Measurements from ENCODE around the gene GOLIM4. TPM values are rescaled to one million over a fixed set of nuclear protein-coding genes. Genes with fewer than 3 reads are reported as not detected.

GOLIM4 gene
- polyA plus RNA-seq, 1 experiment = 35.1 TPM

DNA sequence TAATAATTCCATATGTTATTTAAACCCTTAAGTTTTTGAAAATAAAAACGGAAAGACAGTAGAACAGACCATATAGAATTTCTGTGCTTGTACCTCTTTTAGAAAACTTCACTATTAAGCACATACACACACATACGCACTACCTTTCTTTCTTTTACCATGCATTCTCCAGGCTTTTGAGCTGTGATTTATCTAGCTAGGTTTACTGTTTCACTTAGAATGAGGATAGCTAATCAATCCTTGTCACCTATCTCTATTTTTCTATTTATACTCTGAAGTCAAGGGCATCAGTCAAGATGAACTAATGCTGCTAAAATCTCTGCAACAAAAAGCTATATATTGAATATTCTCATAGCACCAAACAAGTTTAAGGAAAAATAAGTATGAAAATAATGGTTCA, 43.2 kb downstream of the GOLIM4 start:
- Histone ChIP-seq H3K4me3 (ENCODE audit: low read depth, low read length) (no peak overlapping the region), H3K27me3 (ENCODE audit: control insufficient read depth, insufficient read depth, low read length) (no peaks in the 10 kb centered on the region), H3K36me3 (ENCODE audit: control insufficient read depth, insufficient read depth, low read length) (no peaks in the 10 kb centered on the region)
- ChIA-PET POLR2A (no interaction called here), CTCF (interaction anchor here (1.6 to 9.8 kb wide), 6 partner anchors 9 to 110 kb away, joined by 3 to 217 read pairs (median 6); no protein-coding TSS in a partner anchor)
- no peak for DNase-seq (ENCODE audit: low read depth)
- TF ChIP-seq, protein P1, sequence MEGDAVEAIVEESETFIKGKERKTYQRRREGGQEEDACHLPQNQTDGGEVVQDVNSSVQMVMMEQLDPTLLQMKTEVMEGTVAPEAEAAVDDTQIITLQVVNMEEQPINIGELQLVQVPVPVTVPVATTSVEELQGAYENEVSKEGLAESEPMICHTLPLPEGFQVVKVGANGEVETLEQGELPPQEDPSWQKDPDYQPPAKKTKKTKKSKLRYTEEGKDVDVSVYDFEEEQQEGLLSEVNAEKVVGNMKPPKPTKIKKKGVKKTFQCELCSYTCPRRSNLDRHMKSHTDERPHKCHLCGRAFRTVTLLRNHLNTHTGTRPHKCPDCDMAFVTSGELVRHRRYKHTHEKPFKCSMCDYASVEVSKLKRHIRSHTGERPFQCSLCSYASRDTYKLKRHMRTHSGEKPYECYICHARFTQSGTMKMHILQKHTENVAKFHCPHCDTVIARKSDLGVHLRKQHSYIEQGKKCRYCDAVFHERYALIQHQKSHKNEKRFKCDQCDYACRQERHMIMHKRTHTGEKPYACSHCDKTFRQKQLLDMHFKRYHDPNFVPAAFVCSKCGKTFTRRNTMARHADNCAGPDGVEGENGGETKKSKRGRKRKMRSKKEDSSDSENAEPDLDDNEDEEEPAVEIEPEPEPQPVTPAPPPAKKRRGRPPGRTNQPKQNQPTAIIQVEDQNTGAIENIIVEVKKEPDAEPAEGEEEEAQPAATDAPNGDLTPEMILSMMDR (IDR thresholded peaks at IDR 0.05; ENCODE audit: insufficient read depth, low read depth, low read length) = no peak

DNA sequence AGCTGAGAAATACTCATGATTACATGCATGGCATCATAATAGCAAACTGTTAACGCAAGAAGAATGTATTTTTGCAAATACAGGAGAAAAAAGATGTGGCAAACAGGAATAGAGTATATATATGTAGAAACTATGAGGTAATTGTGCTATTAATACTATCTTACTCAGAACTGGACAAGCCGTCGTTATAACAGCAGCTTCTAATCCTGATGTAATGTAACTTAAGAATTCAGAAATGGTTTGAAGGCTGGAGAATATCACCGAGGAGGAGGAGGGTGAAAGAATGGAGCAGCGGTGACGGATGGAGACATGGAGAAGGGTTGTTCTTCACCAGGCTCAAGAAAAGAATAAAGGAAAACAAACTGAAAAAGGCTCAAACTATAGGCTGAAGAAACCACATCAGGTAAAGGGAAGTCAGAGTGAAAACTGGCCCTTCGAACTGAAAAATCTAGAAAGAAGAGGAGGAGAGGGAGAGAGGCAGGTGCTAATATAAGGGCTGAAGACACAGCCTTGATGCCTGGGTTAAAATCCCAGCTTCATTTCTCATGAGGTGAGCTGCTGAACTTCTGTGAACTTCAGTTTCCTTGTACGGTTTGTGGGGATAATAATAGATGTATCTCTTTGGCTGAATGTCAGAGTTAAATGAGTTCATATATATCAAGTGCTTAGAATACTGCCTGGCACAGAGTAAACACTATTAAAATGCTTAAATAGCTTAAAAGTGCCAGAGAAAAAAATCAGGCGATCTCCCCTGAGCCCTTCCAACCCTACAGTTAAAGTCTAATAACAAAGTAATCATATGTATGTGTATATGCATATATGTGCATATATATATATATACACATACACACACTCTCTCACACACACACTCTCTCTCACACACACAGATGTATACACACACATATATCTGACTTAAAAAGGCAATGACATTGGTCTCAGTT, 43.9 kb downstream of the GOLIM4 start:
- POLR2A ChIA-PET = no interaction called here
- CTCF ChIA-PET = interaction anchor here (1.6 to 9.8 kb wide), 6 partner anchors 10 to 110 kb away, joined by 3 to 217 read pairs (median 6); no protein-coding TSS in a partner anchor
- no peak overlapping the region for H3K4me3 ChIP-seq (ENCODE audit: low read depth, low read length)

DNA sequence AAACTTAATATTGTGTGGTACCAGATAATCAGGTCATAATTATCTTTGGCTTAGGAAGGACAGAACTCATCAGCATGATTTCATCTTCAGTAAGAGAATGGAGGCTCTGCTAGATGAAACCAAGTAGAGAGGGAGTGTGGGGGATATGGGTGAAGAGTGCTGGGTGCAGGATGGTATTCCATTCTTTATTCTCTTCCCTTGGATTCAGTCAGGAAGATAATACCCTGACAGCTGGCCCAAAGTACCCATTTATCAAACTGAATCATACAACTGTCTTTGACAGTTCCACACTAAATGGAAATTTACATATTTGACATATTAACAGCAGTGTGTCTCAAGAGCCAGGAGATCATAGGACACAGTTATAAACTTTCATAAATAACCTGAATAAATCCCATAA, 44.7 kb downstream of the GOLIM4 start:
- no peak overlapping the region for H3K4me3 ChIP-seq (ENCODE audit: low read depth, low read length)
- no peaks in the 10 kb centered on the region for H3K36me3 ChIP-seq (ENCODE audit: control insufficient read depth, insufficient read depth, low read length)
- TF ChIP-seq, protein P1 (IDR thresholded peaks at IDR 0.05; ENCODE audit: insufficient read depth, low read depth, low read length) = no peak
- no peaks in the 10 kb centered on the region for H3K27me3 ChIP-seq (ENCODE audit: control insufficient read depth, insufficient read depth, low read length)
- CTCF ChIA-PET = interaction anchor here (9.8 kb wide), 1 partner anchor 111 kb away, joined by 217 read pairs; no protein-coding TSS in a partner anchor
- POLR2A ChIA-PET = no interaction called here
- no peak for DNase-seq (ENCODE audit: low read depth)

More for the DNA sequence above, 43.9 kb downstream of the GOLIM4 start:
- Histone ChIP-seq H3K36me3 (ENCODE audit: control insufficient read depth, insufficient read depth, low read length) (no peaks in the 10 kb centered on the region), H3K27me3 (ENCODE audit: control insufficient read depth, insufficient read depth, low read length) (no peaks in the 10 kb centered on the region)
- no peak for DNase-seq (ENCODE audit: low read depth)
- TF ChIP-seq, protein P1 (IDR thresholded peaks at IDR 0.05; ENCODE audit: insufficient read depth, low read depth, low read length) = no peak

DNA sequence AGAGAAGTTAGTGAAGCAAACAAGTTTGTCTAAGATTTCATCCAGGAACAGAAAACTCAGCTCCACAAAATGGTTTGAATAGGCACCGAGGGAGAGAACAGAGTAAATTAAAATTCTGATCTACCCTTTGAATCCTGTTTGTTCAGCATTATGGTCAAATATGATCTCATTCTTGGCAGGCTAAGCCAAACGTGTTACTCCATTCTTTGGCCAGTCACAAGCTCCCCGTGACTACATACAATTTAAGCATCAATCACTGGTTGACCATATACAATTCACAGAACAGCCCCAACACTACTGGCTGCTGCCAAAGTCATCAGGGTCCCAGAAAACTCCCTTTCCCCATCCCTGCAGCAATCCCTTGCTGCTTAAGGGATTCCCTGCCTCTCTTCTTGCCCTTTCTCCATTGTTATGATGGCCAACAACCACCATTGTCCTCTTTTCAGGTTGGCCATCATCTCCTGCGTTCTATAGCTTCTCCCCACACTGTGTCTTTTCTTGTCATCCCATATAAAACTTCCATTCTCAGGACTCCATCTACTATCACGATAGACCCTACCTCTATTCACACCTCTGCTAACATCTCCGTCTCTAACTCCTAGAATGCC, 46.3 kb downstream of the GOLIM4 start:
- CTCF ChIA-PET = interaction anchor here (0.8 to 9.8 kb wide), 6 partner anchors 9 to 797 kb away, joined by 3 to 217 read pairs (median 4); partner anchors contain the start of gene GOLIM4
- DNase-seq (ENCODE audit: low read depth) = no peak
- TF ChIP-seq, protein P1 (IDR thresholded peaks at IDR 0.05; ENCODE audit: insufficient read depth, low read depth, low read length) = no peak

More for the DNA sequence above, 46.3 kb downstream of the GOLIM4 start:
- H3K27me3 ChIP-seq (ENCODE audit: control insufficient read depth, insufficient read depth, low read length) = no peaks in the 10 kb centered on the region
- POLR2A ChIA-PET = no interaction called here
- H3K4me3 ChIP-seq (ENCODE audit: low read depth, low read length) = no peak overlapping the region
- no peaks in the 10 kb centered on the region for H3K36me3 ChIP-seq (ENCODE audit: control insufficient read depth, insufficient read depth, low read length)

Data from BJ (cell line).